Activated CD4-positive, alpha-beta memory T cell treated with anti-CD3 and anti-CD28 coated beads, Interleukin-2, amount 10 ng/mL, durations not matched to agents 7 days and 5 days (primary cell): ENCODE data around the gene OSBP2. TPM values are rescaled to one million over a fixed set of nuclear protein-coding genes. Genes with fewer than 3 reads are reported as not detected.
A peak's percentile ranks its signal among the peaks of the same experiment; 100 is the strongest.

Source experiments
- CTCF ChIA-PET: fragments of 350-600 bp; sonication (Branson Sonifier 250); formaldehyde crosslinking; loops from one replicate; lab custom pipeline; 2021; ENCODE audit warnings: antibody characterized with exemption, inconsistent platforms; lab: Charles Lee
- POLR2A ChIA-PET: fragments of 350-600 bp; sonication (Branson Sonifier 250); formaldehyde crosslinking; loops from one replicate; lab custom pipeline; 2021; ENCODE audit warnings: antibody characterized with exemption; lab: Charles Lee
- DNase-seq: peaks from one replicate; pipeline ENCODE4 v3.0.0-alpha.2; 2020
- H3K27ac Mint-ChIP-seq: one replicate; pipeline ENCODE4 v1.8.0; 2021; ENCODE audit warnings: mild to moderate bottlenecking, mixed read lengths
- H3K27me3 Mint-ChIP-seq: one replicate; pipeline ENCODE4 v1.8.0; 2021; ENCODE audit warnings: mixed read lengths
- H3K36me3 Mint-ChIP-seq: one replicate; pipeline ENCODE4 v1.8.0; 2021; ENCODE audit warnings: low read depth, mixed read lengths
- H3K4me1 Mint-ChIP-seq: one replicate; pipeline ENCODE4 v1.8.0; 2021; ENCODE audit warnings: mixed read lengths
- H3K4me3 Mint-ChIP-seq: one replicate; pipeline ENCODE4 v1.8.0; 2021; ENCODE audit warnings: mild to moderate bottlenecking, mixed read lengths
- H3K9me3 Mint-ChIP-seq: one replicate; pipeline ENCODE4 v1.8.0; 2021; ENCODE audit warnings: mixed read lengths
- total RNA-seq, 2 experiments: library from RNA; stranded (reverse); gene quantifications; one replicate each; pipeline ENCODE4 v1.2.3, GENCODE V29; 2021

Gene OSBP2
- total RNA-seq = 1 to 10 TPM; 4.8 to 5.0 TPM

- Mint-ChIP-seq H3K27me3 (no peaks in the 10 kb centered on the region), H3K36me3 (no peaks in the 10 kb centered on the region), H3K4me3 (peak within 1 kb of the TSS; percentile 87), H3K27ac (peak within 1 kb of the TSS; percentile 53), H3K4me1 (peaks cover 23% of the 10 kb centered on the region), H3K9me3 (no peaks in the 10 kb centered on the region)
- peak; percentile 46 for DNase-seq
- ChIA-PET POLR2A (interaction anchor here (0.6 to 2.4 kb wide), 8 partner anchors 11 to 60 kb away, joined by 3 to 11 read pairs (median 4); no protein-coding TSS in a partner anchor), CTCF (interaction anchor here (1.4 to 1.7 kb wide), 4 partner anchors 60 kb away, joined by 3 to 11 read pairs (median 5); no protein-coding TSS in a partner anchor)
These were observed at the start of gene OSBP2 for GRCh38 chr22:30694640-30695350. TSS of gene OSBP2 (plus strand) at chr22:30694874. CDS start at chr22:30694910, 36 bp downstream.

GRCh38 chr22:30646518-30647160 lies 48.0 kb upstream of the OSBP2 start:
- no peaks in the 10 kb centered on the region for H3K9me3 Mint-ChIP-seq
- DNase-seq = no peak
- H3K36me3 Mint-ChIP-seq = peaks cover 11% of the 10 kb centered on the region
- no peaks in the 10 kb centered on the region for H3K27me3 Mint-ChIP-seq
- peaks cover 54% of the 10 kb centered on the region for H3K4me1 Mint-ChIP-seq
- no peak overlapping the region for H3K4me3 Mint-ChIP-seq
- POLR2A ChIA-PET = interaction anchor here (6.1 kb wide), 1 partner anchor 10 kb away, joined by 69 read pairs; the partner anchor contains the start of gene SLC35E4
- CTCF ChIA-PET = interaction anchor here (2.8 kb wide), 1 partner anchor 12 kb away, joined by 16 read pairs; the partner anchor contains the start of gene SLC35E4
- no peak overlapping the region for H3K27ac Mint-ChIP-seq

GRCh38 chr22:30647536-30647935 lies 47.1 kb upstream of the OSBP2 start:
- H3K4me1 Mint-ChIP-seq = peaks cover 61% of the 10 kb centered on the region
- no peak overlapping the region for H3K4me3 Mint-ChIP-seq
- H3K9me3 Mint-ChIP-seq = no peaks in the 10 kb centered on the region
- peaks cover 11% of the 10 kb centered on the region for H3K36me3 Mint-ChIP-seq
- H3K27me3 Mint-ChIP-seq = no peaks in the 10 kb centered on the region
- ChIA-PET POLR2A (interaction anchor here (6.1 kb wide), 1 partner anchor 11 kb away, joined by 69 read pairs; the partner anchor contains the start of gene SLC35E4), CTCF (interaction anchor here (4.0 kb wide), 1 partner anchor 13 kb away, joined by 43 read pairs; the partner anchor contains the start of gene SLC35E4)
- no peak for DNase-seq
- no peak overlapping the region for H3K27ac Mint-ChIP-seq

GRCh38 chr22:30648825-30649224 lies 45.8 kb upstream of the OSBP2 start:
- Mint-ChIP-seq H3K27ac (peak overlapping the region; percentile 90), H3K36me3 (peaks cover 11% of the 10 kb centered on the region), H3K4me1 (peaks cover 59% of the 10 kb centered on the region), H3K4me3 (no peak overlapping the region), H3K27me3 (no peaks in the 10 kb centered on the region), H3K9me3 (no peaks in the 10 kb centered on the region)
- ChIA-PET CTCF (interaction anchor here (0.6 to 4.0 kb wide), 7 partner anchors 11 to 106 kb away, joined by 3 to 43 read pairs (median 4); partner anchors contain the start of genes DUSP18 and SLC35E4), POLR2A (interaction anchor here (0.7 to 6.1 kb wide), 10 partner anchors 12 to 320 kb away, joined by 3 to 69 read pairs (median 8); partner anchors contain the start of genes DUSP18, MORC2, SLC35E4 and TUG1)
- DNase-seq = no peak

GRCh38 chr22:30649430-30650007 lies 45.2 kb upstream of the OSBP2 start:
- peaks cover 16% of the 10 kb centered on the region for H3K36me3 Mint-ChIP-seq

GRCh38 chr22:30650508-30651116 lies 44.1 kb upstream of the OSBP2 start:
- DNase-seq = no peak
- H3K27ac Mint-ChIP-seq = peak overlapping the region; percentile 16
- H3K4me3 Mint-ChIP-seq = no peak overlapping the region
- ChIA-PET CTCF (interaction anchor here (1.3 to 4.0 kb wide), 7 partner anchors 12 to 363 kb away, joined by 4 to 43 read pairs (median 4); partner anchors contain the start of gene SLC35E4), POLR2A (interaction anchor here (1.8 to 6.1 kb wide), 5 partner anchors 10 to 93 kb away, joined by 6 to 69 read pairs (median 18); partner anchors contain the start of genes DUSP18 and SLC35E4)
- no peaks in the 10 kb centered on the region for H3K27me3 Mint-ChIP-seq
- peaks cover 21% of the 10 kb centered on the region for H3K36me3 Mint-ChIP-seq
- H3K9me3 Mint-ChIP-seq = no peaks in the 10 kb centered on the region
- H3K4me1 Mint-ChIP-seq = peaks cover 49% of the 10 kb centered on the region

More at GRCh38 chr22:30649430-30650007, 45.2 kb upstream of the OSBP2 start:
- H3K4me3 Mint-ChIP-seq = no peak overlapping the region
- H3K27ac Mint-ChIP-seq = peak overlapping the region; percentile 90
- H3K4me1 Mint-ChIP-seq = peaks cover 52% of the 10 kb centered on the region
- H3K27me3 Mint-ChIP-seq = no peaks in the 10 kb centered on the region
- no peaks in the 10 kb centered on the region for H3K9me3 Mint-ChIP-seq
- ChIA-PET CTCF (interaction anchor here (0.6 to 4.0 kb wide), 11 partner anchors 11 to 362 kb away, joined by 3 to 43 read pairs (median 4); partner anchors contain the start of genes DUSP18 and SLC35E4), POLR2A (interaction anchor here (0.6 to 6.1 kb wide), 11 partner anchors 11 to 319 kb away, joined by 3 to 69 read pairs (median 6); partner anchors contain the start of genes DUSP18, MORC2, SLC35E4 and TUG1)
- peak; percentile 88 for DNase-seq

- H3K9me3 Mint-ChIP-seq = no peaks in the 10 kb centered on the region
- POLR2A ChIA-PET = no interaction called here
- H3K36me3 Mint-ChIP-seq = peaks cover 18% of the 10 kb centered on the region
- H3K4me1 Mint-ChIP-seq = peaks cover 48% of the 10 kb centered on the region
- H3K4me3 Mint-ChIP-seq = no peak overlapping the region
- no peaks in the 10 kb centered on the region for H3K27me3 Mint-ChIP-seq
- CTCF ChIA-PET = interaction anchor here (1.2 kb wide), 1 partner anchor 103 kb away, joined by 5 read pairs; no protein-coding TSS in a partner anchor
- DNase-seq = no peak
- peak overlapping the region; percentile 30 for H3K27ac Mint-ChIP-seq
These were observed 41.8 kb upstream of the OSBP2 start for GRCh38 chr22:30652852-30653251.

- H3K4me1 Mint-ChIP-seq = peaks cover 37% of the 10 kb centered on the region
These were observed 40.3 kb upstream of the OSBP2 start for GRCh38 chr22:30654361-30654760.

GRCh38 chr22:30655532-30655931 lies 39.1 kb upstream of the OSBP2 start:
- Mint-ChIP-seq H3K4me3 (no peak overlapping the region), H3K27ac (no peak overlapping the region), H3K4me1 (peaks cover 26% of the 10 kb centered on the region), H3K27me3 (no peaks in the 10 kb centered on the region), H3K9me3 (no peaks in the 10 kb centered on the region), H3K36me3 (peaks cover 24% of the 10 kb centered on the region)
- ChIA-PET CTCF (interaction anchor here (0.7 to 1.0 kb wide), 2 partner anchors 21 to 100 kb away, joined by 3 to 4 read pairs; no protein-coding TSS in a partner anchor), POLR2A (interaction anchor here (0.6 to 1.4 kb wide), 2 partner anchors 9 to 12 kb away, joined by 3 to 4 read pairs; partner anchors contain the start of gene DUSP18)
- DNase-seq = no peak

More at GRCh38 chr22:30654361-30654760, 40.3 kb upstream of the OSBP2 start:
- no peak overlapping the region for H3K4me3 Mint-ChIP-seq
- DNase-seq = no peak
- ChIA-PET CTCF (no interaction called here), POLR2A (interaction anchor here (1.0 kb wide), 1 partner anchor 426 kb away, joined by 3 read pairs; no protein-coding TSS in a partner anchor)
- no peaks in the 10 kb centered on the region for H3K9me3 Mint-ChIP-seq
- H3K27me3 Mint-ChIP-seq = no peaks in the 10 kb centered on the region
- peaks cover 16% of the 10 kb centered on the region for H3K36me3 Mint-ChIP-seq
- H3K27ac Mint-ChIP-seq = no peak overlapping the region

GRCh38 chr22:30662040-30662439 lies 32.6 kb upstream of the OSBP2 start:
- Mint-ChIP-seq H3K36me3 (peaks cover 39% of the 10 kb centered on the region), H3K27me3 (no peaks in the 10 kb centered on the region), H3K4me1 (peaks cover 17% of the 10 kb centered on the region), H3K9me3 (no peaks in the 10 kb centered on the region), H3K4me3 (no peak overlapping the region), H3K27ac (no peak overlapping the region)
- DNase-seq = no peak
- CTCF ChIA-PET = no interaction called here
- POLR2A ChIA-PET = interaction anchor here (2.0 to 3.0 kb wide), 2 partner anchors 12 to 27 kb away, joined by 9 to 18 read pairs; partner anchors contain the start of gene SLC35E4

GRCh38 chr22:30664798-30665197 lies 29.9 kb upstream of the OSBP2 start:
- H3K27ac Mint-ChIP-seq = no peak overlapping the region
- ChIA-PET CTCF (interaction anchor here (2.7 kb wide), 1 partner anchor 30 kb away, joined by 8 read pairs; no protein-coding TSS in a partner anchor), POLR2A (interaction anchor here (0.6 kb wide), 1 partner anchor 10 kb away, joined by 3 read pairs; no protein-coding TSS in a partner anchor)
- no peak overlapping the region for H3K4me3 Mint-ChIP-seq
- DNase-seq = no peak
- peaks cover 3% of the 10 kb centered on the region for H3K27me3 Mint-ChIP-seq
- peaks cover 32% of the 10 kb centered on the region for H3K36me3 Mint-ChIP-seq
- no peaks in the 10 kb centered on the region for H3K9me3 Mint-ChIP-seq
- H3K4me1 Mint-ChIP-seq = peaks cover 24% of the 10 kb centered on the region
